ENCODE measurements around the gene NMNAT1.

GRCh38 chr1:9901148-9902059 lies 41.9 kb upstream of the NMNAT1 start:
- TF ChIP-seq CTCF (IDR thresholded peaks at IDR 0.05) (no peak), POLR2A (IDR thresholded peaks at IDR 0.05) (no peak), EP300 (IDR thresholded peaks at IDR 0.05) (no peak)

Measured in ovary (tissue), 3 donors.